GM19397 (cell line): Measurements from ENCODE around the gene OR56A3.

ENCODE experiments used
- ATAC-seq: cut with Tn5 transposase; IDR thresholded peaks from one replicate; pipeline ENCODE4 v1.9.1; 2021; ENCODE audit warnings: mild to moderate bottlenecking, moderate library complexity; ENCODE audit not compliant: unreplicated experiment

The OR56A3 gene

DNA sequence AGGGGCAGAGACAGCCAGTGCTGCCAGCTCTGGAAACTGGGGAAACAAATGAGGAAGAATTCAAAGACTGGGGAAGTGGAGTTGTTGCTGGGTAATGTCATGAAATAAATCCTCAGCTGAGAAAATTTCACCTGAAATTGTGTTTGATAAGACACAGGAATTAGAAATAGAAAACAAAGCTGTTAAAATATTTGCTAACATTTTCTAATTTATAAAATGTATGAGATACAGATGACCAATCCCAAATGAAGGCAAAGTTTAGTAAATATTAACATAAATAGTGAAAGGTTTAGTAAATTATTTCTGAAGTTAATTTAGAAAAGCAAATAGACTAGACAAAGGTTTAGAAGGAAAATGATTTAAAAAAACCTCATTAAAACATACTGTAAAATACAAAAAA is 26.3 kb downstream of the OR56A3 start, which contains the start of gene OR56A5:
OR56A5 (minus strand) TSS at position 101 of the 400 bp plus-strand sequence; CDS start at position 101, 0 bp downstream.
- ATAC-seq, result no peak

DNA sequence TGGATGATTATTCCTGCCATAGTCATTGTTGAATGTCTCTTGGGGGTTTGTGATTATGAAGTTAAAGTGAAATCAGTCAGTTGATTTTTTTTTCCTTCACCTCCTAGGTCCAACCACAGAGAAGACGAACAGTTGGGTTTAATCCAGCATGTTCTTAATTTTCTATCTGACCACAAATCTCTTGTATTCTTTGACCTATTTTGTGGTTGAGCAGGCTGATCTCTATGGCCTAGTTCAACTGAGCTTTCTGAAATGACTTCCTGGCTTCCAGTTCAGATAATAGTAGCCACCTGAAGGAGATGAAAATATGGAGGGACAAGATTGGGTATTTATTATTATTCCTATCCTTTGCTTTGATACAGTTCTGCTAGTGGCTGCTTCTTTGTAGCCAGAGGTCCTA is 31.5 kb downstream of the OR56A3 start:
- no peak for ATAC-seq

GRCh38 chr11:5983443-5983842 is 41.4 kb downstream of the OR56A3 start:
- no peak for ATAC-seq

DNA sequence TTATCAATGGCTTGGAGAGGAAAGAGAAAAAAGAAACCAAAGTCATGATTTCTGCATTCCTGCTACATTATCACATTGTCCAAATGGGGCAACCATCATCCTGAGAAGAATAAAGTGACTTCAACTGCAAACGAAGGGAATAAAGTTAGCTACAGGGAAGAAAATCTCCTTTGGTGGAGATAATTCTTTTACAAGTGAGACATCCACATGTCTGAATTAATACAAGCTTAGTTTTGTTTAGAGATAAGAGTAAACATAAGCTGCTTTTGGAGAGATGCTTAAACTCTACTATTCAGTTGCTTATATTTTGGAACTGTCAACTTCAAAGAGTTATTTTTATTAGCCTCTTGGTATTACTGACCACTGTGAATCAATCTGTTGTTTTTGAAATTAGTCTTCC is 44.8 kb downstream of the OR56A3 start, which contains the start of gene OR52L1:
OR52L1 (minus strand) TSS at position 101 of the 400 bp plus-strand sequence; CDS start at position 46, 55 bp downstream.
- ATAC-seq, result no peak

DNA sequence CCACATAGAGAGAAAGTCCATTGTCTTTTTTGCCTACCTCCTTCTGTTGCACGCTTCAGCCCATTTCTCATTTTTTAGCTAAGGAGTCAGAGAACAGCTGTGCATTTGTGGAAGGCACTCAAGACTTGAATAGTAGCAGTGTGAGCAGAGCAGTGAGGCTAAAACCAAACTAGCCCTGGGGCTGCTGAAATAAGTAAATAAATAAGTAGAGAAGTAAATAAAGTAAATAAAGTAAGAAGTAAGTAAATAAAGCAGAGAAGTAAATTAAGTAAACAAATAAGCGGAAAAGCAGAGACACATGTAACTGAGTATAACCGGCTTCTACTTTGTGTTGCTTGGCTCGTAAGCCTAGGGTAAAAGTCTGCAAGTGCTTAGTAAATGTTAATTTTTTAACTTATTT is 47.2 kb downstream of the OR56A3 start:
- no peak for ATAC-seq

DNA sequence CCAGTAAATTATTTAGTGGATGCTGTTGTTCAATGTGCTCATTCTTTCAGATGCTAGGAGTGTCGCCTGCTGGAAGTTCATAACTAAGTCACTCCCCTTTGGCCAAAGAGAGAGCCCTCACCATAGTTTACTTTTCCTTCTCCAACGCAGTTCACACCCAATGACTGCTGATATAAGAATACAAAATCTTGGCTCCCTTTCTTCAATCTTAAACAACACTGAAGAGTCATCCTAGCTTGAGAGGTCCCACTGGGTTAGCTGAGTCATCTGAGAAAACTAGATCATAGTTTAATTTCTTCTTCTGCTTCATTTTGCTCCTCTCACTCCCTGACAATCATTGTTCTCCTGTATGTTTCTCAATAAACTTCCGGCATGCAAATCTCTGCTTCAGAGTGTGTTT is 50.1 kb downstream of the OR56A3 start:
- no peak for ATAC-seq

GRCh38 chr11:5992604-5993251 is 50.7 kb downstream of the OR56A3 start:
- ATAC-seq, result no peak

GRCh38 chr11:5994791-5995190 is 52.7 kb downstream of the OR56A3 start:
- no peak for ATAC-seq
